ENCODE measurements around the gene RPL36A. TPM values are rescaled to one million over a fixed set of nuclear protein-coding genes. Genes with fewer than 3 reads are reported as not detected.

The RPL36A gene
- total and polyA plus RNA-seq, 9 of the 15 experiments (the other 6 are each of a cell fraction or from before 2014, with no cell fraction given): 412 to 4,539 (median 3,209) TPM

GRCh38 chrX:101348452-101349192, 42.2 kb upstream of the RPL36A start, which contains the start of gene TIMM8A (continued):
- TF ChIP-seq E2F6 (IDR thresholded peaks at IDR 0.05; ENCODE audit: borderline replicate concordance in 1 of 2, extremely low read depth in 1 of 2, insufficient read depth in 1 of 2, insufficient read length in 1 of 2, low read depth in 1 of 2, low read length in 1 of 2, poor library complexity in 1 of 2, severe bottlenecking in 1 of 2): peak; percentile 86 to 89
- no peak for TF ChIP-seq SMAD1 (IDR thresholded peaks at IDR 0.05; ENCODE audit: low read depth, low read length, partially characterized antibody)
- peak; percentile 60 for TF ChIP-seq REST (IDR thresholded peaks at IDR 0.05; ENCODE audit: borderline replicate concordance)
- TF ChIP-seq REST (CRISPR knock-in tag; IDR thresholded peaks at IDR 0.05; ENCODE audit: low read depth): peak; percentile 48; the same call in 1 of the 2 replicates
- no peak for TF ChIP-seq ZNF23 (CRISPR knock-in tag; IDR thresholded peaks at IDR 0.05)
- no peak for TF ChIP-seq ZNF253 (CRISPR knock-in tag; conservative IDR thresholded peaks at IDR 0.05)
- no peak for TF ChIP-seq KAT2B (IDR thresholded peaks at IDR 0.05; ENCODE audit: low read depth, low read length)
- no peak for TF ChIP-seq SMARCE1 (IDR thresholded peaks at IDR 0.05)
- no peak for TF ChIP-seq ATF6 (CRISPR knock-in tag; IDR thresholded peaks at IDR 0.05)
- TF ChIP-seq TSHZ1 (CRISPR knock-in tag; IDR thresholded peaks at IDR 0.05): no peak
- TF ChIP-seq BHLHE40 (IDR thresholded peaks at IDR 0.05; ENCODE audit: low read length): peak; percentile 64
- no peak for TF ChIP-seq MEF2A (IDR thresholded peaks at IDR 0.05; ENCODE audit: control insufficient read depth, low read depth, low read length)

Measured in K562 (cell line).